Lung (tissue), 16 donors: ENCODE results near the gene LTF. TPM values are rescaled to one million over a fixed set of nuclear protein-coding genes. Genes with fewer than 3 reads are reported as not detected.

Experiments
- ATAC-seq: fragments of 200-7000 bp; cut with Tn5 transposase; one replicate; pipeline ENCODE4 v1.9.1; 2020; ENCODE audit warnings: moderate number of reproducible peaks; ENCODE audit not compliant: insufficient read depth, low FRiP score
- DNase-seq, 3 donors: peaks; one replicate each; pipeline ENCODE4 v3.0.0-alpha.2; 2013 to 2017
- H3K27ac ChIP-seq, 2 donors: one replicate each; pipeline ENCODE4 v1.5.1; 2013; ENCODE audit warnings: mild to moderate bottlenecking in 2 of 2, moderate library complexity in 2 of 2, control low read depth in 1 of 2, inconsistent platforms in 1 of 2, low read depth in 1 of 2, low read length in 1 of 2
- H3K27me3 ChIP-seq, 3 donors: one replicate each; pipeline ENCODE4 v1.5.1; 2013; ENCODE audit warnings: low read length in 2 of 3; ENCODE audit not compliant: control insufficient read depth in 3 of 3, insufficient read depth in 3 of 3
- H3K36me3 ChIP-seq, 4 donors: one replicate each; pipeline ENCODE4 v1.5.1; 2013; ENCODE audit warnings: low read length in 4 of 4, mild to moderate bottlenecking in 1 of 4, moderate library complexity in 1 of 4; ENCODE audit not compliant: control insufficient read depth in 4 of 4, insufficient read depth in 4 of 4
- H3K4me1 ChIP-seq, 5 donors: one replicate each; pipeline ENCODE4 v1.5.1; 2013; ENCODE audit warnings: low read length in 5 of 5, mild to moderate bottlenecking in 2 of 5, moderate library complexity in 1 of 5; ENCODE audit not compliant: control insufficient read depth in 5 of 5, insufficient read depth in 5 of 5
- H3K4me3 ChIP-seq: one replicate; pipeline ENCODE4 v1.5.1; 2013; ENCODE audit warnings: mild to moderate bottlenecking, control low read depth, moderate library complexity
- H3K9ac ChIP-seq, 2 donors: one replicate each; pipeline ENCODE4 v1.5.1; 2013; ENCODE audit warnings: low read length in 2 of 2, control low read depth in 1 of 2; ENCODE audit not compliant: insufficient read depth in 1 of 2
- H3K9me3 ChIP-seq, 4 donors: one replicate each; pipeline ENCODE4 v1.5.1; 2013; ENCODE audit warnings: low read length in 3 of 4, mild to moderate bottlenecking in 1 of 4, moderate library complexity in 1 of 4; ENCODE audit not compliant: control insufficient read depth in 4 of 4, insufficient read depth in 3 of 4
- WGBS, 2 donors: extraction: QIAGEN DNeasy Blood & Tissue Kit; methylation state at CpG; one replicate each; pipeline ENCODE4 v1.1.7; 2013; 5-methylcytosine and 5-hydroxymethylcytosine counted together
- long read RNA-seq, 5 donors: transcript quantifications; one replicate each; lab custom pipeline, GENCODE V29; 2026
- polyA plus RNA-seq, 2 donors: library from polyadenylated mRNA; stranded (reverse); fragments of 200-250 nt; gene quantifications; one replicate each; pipeline ENCODE4 v1.2.1, GENCODE V29; 2013
- total RNA-seq, 2 donors: library from RNA; depleted of rRNA in 1 of 2; stranded (reverse); fragments of >200 nt in 1 of 2; gene quantifications; one replicate each; pipeline ENCODE4 v1.2.1, GENCODE V29; 2014 to 2021
- TF ChIP-seq, protein P1 (sequence below): IDR thresholded peaks from 2 replicates; pipeline ENCODE4 v1.5.1; 2012; ENCODE audit warnings: mild to moderate bottlenecking; ENCODE audit errors: control extremely low read depth, extremely low read depth
- donor health status: control.
- donor health status: control.
- donor health status: Bipolar disorder and iron deficiency.
- donor health status: healthy.
- donor health status: DM: yes; HTN: yes; CAD: no.

LTF gene
- 100 to 1,000 TPM; 102 to 188 TPM for total RNA-seq
- 10 to 100 TPM; 12.9 to 99.4 TPM for polyA plus RNA-seq
- long read RNA-seq, donor 1, partial matches to known transcripts: 0 of 2 reads
- long read RNA-seq, donor 1, other reads (novel, unspliced or antisense): 0 of 2 reads
- long read RNA-seq, donor 2: 0 reads
- long read RNA-seq, donor 3, partial matches to known transcripts: 0 of 3 reads
- long read RNA-seq, donor 3, other reads (novel, unspliced or antisense): 0 of 3 reads
- long read RNA-seq, donor 4, partial matches to known transcripts: 0 of 1 reads
- long read RNA-seq, donor 4, other reads (novel, unspliced or antisense): 0 of 1 reads
- long read RNA-seq, donor 5, partial matches to known transcripts: 0 of 1 reads
- long read RNA-seq, donor 5, other reads (novel, unspliced or antisense): 0 of 1 reads

DNA sequence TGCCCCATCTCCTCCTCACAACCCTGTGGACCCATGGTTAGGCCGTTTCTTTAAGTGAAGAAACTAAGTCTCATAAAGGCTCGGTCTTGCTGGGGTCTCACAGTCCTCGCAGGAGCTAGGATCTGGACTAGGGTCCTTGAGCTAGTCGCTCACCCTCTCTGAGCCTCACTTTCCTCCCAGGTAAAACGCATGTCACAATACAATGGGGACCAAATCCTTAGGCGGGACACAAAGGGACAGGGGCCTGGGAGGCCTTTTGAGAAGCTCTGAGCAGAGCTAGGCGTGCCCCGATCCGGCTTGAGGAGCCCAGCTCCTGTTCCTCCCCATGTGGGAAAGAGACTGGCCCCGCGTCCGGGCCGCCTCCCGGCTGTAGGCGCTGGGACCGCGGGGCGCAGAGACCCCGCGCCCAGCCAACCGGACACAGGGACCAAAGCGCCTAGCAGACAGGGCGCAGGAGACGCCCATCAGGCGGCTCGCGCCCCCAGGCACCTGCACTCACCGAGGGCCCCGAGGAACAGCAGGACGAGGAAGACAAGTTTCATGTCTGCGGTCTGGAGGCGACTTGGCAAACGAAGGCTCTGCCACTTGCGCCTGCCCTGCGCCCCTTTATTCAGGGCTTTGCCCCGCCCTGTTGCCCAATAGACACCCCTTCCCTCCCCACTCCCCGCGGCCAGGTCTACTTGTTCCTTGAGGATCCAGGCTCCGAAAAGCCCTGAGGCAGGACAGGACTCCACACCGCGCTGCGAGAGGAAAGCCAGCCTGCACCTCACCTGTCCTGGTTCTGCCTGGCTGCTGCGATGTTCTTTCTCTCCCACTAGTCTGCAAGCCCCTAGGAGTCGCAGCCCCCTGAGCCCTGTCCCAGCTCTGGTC, at the start of gene LTF:
Gene LTF (minus strand): TSS at position 580 of the 870 bp plus-strand sequence. CDS start 38 bp downstream, at position 542.
- TF ChIP-seq, protein P1, sequence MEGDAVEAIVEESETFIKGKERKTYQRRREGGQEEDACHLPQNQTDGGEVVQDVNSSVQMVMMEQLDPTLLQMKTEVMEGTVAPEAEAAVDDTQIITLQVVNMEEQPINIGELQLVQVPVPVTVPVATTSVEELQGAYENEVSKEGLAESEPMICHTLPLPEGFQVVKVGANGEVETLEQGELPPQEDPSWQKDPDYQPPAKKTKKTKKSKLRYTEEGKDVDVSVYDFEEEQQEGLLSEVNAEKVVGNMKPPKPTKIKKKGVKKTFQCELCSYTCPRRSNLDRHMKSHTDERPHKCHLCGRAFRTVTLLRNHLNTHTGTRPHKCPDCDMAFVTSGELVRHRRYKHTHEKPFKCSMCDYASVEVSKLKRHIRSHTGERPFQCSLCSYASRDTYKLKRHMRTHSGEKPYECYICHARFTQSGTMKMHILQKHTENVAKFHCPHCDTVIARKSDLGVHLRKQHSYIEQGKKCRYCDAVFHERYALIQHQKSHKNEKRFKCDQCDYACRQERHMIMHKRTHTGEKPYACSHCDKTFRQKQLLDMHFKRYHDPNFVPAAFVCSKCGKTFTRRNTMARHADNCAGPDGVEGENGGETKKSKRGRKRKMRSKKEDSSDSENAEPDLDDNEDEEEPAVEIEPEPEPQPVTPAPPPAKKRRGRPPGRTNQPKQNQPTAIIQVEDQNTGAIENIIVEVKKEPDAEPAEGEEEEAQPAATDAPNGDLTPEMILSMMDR: no peak
- H3K36me3 ChIP-seq: no peaks in the 10 kb centered on the region
- H3K9me3 ChIP-seq: no peaks in the 10 kb centered on the region
- H3K4me3 ChIP-seq: no peak within 1 kb of the TSS
- 26 to 35% methylated on average over 42 to 44 of the region's 44 CpGs for WGBS, 2 donors
- no peak within 1 kb of the TSS for H3K9ac ChIP-seq
- H3K4me1 ChIP-seq: peaks cover 0 to 18% (median 2%) of the 10 kb centered on the region in 5 donors
- H3K27ac ChIP-seq: no peak within 1 kb of the TSS
- DNase-seq (no peak), ATAC-seq (no peak)
- H3K27me3 ChIP-seq: peaks cover 0 to 26% (median 21%) of the 10 kb centered on the region in 3 donors

DNA sequence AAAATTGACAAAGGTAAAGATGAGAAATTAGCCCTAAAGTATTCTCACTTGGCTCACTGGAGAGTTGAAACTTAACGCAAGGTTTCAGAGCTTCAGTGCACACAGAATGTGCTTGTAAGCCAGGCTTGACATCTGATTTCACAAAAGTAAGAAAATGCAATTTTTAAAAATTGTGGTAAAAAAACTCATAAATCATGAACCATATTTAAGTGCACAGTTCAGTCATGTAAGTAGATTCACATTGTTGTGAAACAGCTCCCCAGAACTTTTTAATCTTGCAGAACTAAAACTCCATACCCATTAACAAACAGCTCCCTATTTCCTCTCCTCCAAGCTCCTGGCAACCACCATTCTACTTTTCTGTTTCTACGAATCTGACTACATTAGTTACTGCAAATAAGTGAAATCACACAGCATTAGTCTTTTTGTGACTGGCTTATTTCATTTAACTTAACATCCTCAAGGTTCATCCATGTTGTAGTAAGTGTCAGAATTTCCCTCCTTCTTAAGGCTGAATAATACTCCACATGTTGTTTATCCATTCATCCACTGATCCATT, 47.6 kb upstream of the LTF start:
- 75 to 79% methylated on average over 2 of the region's 2 CpGs for WGBS, 2 donors
- H3K27me3 ChIP-seq: no peaks in the 10 kb centered on the region
- TF ChIP-seq, protein P1: no peak
- DNase-seq: no peak
- no peak overlapping the region for H3K4me3 ChIP-seq
- H3K27ac ChIP-seq: no peak overlapping the region
- no peak for ATAC-seq
- no peak overlapping the region for H3K9ac ChIP-seq
- peaks cover 0 to 2% (median 0%) of the 10 kb centered on the region in 4 donors for H3K9me3 ChIP-seq
- no peaks in the 10 kb centered on the region for H3K4me1 ChIP-seq
- no peaks in the 10 kb centered on the region for H3K36me3 ChIP-seq

DNA sequence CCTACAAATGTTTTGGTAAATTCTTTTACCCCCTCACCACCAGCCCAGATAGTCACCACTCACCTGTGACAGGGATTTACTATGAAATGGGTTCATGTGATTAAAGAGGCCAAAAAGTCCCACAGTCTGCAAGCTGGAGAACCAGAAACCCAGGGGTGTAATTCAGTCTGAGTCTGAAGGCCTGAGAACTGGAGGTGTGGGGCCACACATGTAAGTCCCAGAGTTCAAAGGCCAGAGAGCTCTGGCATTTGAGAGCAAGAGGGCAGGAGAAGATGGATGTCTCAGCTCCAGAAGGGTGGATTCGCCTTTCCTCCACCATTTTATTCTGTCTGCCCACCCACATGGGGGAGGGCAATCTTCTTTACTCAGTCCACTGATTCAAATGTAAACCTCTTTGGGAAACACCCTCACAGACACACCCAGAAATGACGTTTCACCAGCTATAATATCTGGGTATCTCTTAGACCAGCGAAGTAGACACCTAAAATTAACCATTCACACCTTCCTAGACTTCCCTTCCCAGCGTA, 45.0 kb upstream of the LTF start:
- TF ChIP-seq, protein P1: no peak
- 77 to 93% methylated on average over 4 of the region's 4 CpGs for WGBS, 2 donors
- H3K27me3 ChIP-seq: no peaks in the 10 kb centered on the region
- H3K9ac ChIP-seq: no peak overlapping the region
- H3K27ac ChIP-seq: no peak overlapping the region
- no peaks in the 10 kb centered on the region for H3K4me1 ChIP-seq
- H3K36me3 ChIP-seq: no peaks in the 10 kb centered on the region
- DNase-seq (no peak), ATAC-seq (no peak)
- H3K9me3 ChIP-seq: peaks cover 0 to 2% (median 0%) of the 10 kb centered on the region in 4 donors
- H3K4me3 ChIP-seq: no peak overlapping the region
